Fibroblast of mammary gland (primary cell): Measurements from ENCODE around the gene GSG1L.

Source experiments
- DNase-seq: peaks from one replicate; pipeline ENCODE4 v3.0.0-alpha.2; 2010; ENCODE audit warnings: low read depth
- H3K4me3 ChIP-seq: 2 replicates; pipeline ENCODE4 v1.5.1; 2011; ENCODE audit warnings: low read depth, mild to moderate bottlenecking, low read length, moderate library complexity; ENCODE audit not compliant: control insufficient read depth
- TF ChIP-seq, protein P1 (sequence below): conservative IDR thresholded peaks from 2 replicates; pipeline ENCODE4 v1.5.1; 2011; ENCODE audit warnings: low read depth, low read length, inconsistent platforms; ENCODE audit not compliant: control insufficient read depth, insufficient read depth

GSG1L gene

DNA sequence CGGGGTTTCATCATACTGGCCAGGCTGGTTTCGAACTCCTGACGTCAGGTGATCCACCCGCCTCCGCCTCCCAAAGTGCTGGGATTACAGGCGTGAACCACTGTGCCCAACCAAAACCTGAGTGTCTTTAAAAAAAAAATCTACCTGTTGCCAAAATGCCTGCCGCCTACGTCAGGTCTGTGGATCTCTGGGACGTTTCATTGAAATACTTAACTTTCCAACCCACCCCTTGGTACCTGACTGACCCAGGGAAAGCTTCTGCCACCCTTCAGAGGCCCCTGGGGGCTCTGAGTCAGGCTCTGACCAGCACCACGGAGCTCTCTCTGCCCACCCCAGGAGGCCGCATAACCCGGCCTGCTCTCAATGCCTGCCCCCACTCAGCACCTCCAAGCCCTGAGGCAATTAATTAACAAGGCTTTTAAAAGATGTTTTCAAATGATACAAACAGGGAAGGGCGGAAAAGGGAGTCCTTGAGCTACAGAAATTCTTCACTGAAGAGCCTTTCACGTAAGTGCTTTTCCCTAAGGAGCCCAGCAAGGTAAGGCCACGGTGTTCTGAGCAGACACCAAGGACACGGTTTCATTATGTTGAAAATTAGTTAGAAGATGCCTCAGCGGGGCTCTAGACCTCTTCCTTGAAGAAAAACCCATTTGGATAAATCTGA, 29.3 kb upstream of the GSG1L start:
- no peak overlapping the region for H3K4me3 ChIP-seq
- TF ChIP-seq, protein P1, sequence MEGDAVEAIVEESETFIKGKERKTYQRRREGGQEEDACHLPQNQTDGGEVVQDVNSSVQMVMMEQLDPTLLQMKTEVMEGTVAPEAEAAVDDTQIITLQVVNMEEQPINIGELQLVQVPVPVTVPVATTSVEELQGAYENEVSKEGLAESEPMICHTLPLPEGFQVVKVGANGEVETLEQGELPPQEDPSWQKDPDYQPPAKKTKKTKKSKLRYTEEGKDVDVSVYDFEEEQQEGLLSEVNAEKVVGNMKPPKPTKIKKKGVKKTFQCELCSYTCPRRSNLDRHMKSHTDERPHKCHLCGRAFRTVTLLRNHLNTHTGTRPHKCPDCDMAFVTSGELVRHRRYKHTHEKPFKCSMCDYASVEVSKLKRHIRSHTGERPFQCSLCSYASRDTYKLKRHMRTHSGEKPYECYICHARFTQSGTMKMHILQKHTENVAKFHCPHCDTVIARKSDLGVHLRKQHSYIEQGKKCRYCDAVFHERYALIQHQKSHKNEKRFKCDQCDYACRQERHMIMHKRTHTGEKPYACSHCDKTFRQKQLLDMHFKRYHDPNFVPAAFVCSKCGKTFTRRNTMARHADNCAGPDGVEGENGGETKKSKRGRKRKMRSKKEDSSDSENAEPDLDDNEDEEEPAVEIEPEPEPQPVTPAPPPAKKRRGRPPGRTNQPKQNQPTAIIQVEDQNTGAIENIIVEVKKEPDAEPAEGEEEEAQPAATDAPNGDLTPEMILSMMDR, result no peak
- DNase-seq, result no peak

DNA sequence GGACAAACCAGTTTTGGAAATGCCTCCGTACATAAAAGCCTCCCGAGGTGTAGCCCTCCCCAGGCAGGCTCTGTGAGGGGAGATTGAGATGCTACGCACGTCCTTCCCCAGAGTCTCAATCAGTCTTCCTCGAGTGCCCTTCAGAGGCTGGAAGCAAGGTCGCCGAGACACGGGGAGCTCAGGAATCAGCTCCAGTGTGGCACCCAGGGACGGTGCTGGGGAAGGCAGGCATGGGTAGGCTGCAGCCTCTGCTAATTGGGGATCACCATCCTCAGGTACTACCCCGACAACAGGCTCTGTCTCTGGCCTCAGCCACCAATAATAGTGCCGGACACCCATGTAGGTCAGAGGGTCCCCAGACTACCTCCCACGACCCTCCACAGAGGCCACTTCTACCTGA, 28.1 kb upstream of the GSG1L start:
- H3K4me3 ChIP-seq, result no peak overlapping the region
- TF ChIP-seq, protein P1, result no peak
- DNase-seq, result no peak

DNA sequence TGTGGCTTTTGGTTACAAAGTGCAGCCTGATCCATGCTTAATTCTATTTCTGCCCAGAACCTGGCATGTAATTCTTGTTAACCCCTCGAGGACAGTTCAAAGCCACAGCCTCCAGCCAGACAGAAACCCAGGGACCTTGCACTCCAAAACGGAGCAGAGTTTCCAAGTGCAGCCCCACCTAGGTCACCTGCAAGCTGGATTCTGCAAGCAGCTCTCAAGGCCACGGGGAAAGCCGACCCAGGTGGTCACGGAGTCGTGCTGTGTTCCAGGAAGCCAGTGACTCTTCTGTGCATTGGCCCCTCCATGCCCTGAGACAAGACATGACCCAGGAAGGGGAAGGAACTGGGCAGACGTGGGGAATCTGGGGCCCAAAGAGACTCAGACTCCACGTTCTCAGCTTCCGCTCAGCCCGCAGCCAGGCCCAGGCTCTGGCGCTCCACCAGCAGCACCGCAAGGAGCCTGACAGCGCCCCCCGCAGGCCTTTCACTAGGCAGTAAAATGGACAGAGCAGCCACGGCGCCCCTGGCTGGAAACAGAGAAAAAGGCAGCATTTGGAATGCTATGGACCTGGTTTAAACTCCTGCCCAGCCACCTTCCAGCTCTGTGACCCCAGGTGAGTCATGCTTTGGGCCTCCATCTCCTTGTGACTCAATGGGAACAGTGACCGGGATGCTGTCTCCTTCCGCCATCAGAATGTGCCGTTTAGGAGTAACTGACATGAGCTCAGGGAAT, 27.3 kb upstream of the GSG1L start:
- no peak overlapping the region for H3K4me3 ChIP-seq
- TF ChIP-seq, protein P1, result peak; percentile 20
- peak; percentile 45 for DNase-seq

DNA sequence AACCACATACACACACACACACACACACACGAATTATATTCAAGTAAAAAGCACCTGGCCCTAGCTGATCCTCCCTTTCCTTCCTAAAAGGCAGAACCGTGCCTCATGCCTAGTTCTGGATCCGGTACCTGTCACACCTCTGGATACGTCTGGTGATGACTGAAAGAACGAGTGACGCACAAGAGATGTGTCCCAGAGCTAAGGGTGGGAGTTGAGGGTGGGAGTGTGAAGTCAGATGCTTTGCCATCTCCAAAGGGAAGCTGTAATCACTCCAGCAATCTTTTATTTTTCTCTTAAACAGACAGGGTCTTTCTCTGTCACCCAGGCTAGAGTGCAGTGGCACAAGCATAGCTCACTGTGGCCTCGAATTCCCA, 26.5 kb upstream of the GSG1L start:
- TF ChIP-seq, protein P1, result no peak
- no peak for DNase-seq

DNA sequence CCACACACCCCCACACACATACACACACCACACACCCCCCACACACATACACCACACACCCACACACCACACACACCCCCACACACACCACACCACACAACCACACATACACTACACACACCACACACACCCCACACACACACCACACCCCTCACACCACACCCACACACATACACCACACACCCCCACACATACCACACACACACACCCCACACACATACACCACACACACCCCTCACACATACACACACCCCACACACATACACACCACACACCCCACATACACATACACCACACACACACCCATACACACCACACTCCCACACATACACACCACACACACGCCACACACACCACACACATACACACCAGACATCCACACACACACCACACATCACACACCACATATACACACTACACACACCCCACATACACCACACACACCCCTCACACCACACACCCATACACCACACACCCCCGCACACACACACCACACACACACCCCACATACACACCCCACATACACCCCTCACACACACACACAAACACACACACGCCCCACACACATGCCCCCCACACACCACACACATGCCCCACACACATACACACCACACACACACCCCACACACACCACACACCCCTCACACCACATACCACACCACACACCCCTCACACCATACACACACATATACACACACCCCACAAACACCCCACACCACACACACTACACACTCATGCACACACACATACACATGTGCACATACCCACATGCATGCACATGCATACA, 25.9 kb upstream of the GSG1L start:
- no peak for DNase-seq
- TF ChIP-seq, protein P1, result no peak
- no peak overlapping the region for H3K4me3 ChIP-seq

More for the DNA sequence above, 26.5 kb upstream of the GSG1L start:
- H3K4me3 ChIP-seq, result no peak overlapping the region

DNA sequence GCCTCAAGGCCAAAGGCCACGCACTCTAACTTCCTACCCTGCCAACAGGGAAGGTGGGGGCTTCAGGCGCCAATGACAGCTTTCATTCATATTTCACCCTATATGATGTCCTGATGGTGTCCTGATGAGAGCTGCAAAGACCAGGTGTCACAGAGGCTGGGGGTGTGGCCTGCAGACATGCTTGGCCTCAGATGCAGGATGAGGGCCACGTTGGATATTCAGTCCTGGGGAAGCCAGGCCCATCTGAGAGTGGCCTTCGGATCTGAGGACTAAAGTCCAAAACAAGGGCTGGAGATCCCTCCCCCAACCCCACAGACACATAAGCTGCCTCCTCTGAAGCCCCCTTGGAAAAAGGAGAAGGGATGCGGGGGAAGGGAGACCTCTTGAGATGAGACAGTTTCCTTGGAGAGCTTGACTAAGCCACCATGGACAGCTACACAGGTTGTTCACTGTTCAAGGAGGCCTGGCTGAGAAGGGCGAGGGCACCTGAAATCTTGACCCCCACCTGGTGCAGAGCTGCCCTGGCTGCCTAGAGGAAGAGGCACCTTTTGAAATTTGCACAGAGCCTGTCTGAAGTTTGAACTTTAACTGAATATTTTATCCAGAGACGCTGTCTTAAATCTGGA, 24.3 kb upstream of the GSG1L start:
- no peak for DNase-seq
- no peak overlapping the region for H3K4me3 ChIP-seq
- TF ChIP-seq, protein P1, result no peak
